HCT116 (cell line): Measurements from ENCODE around the gene FAM117A. TPM values are rescaled to one million over a fixed set of nuclear protein-coding genes. Genes with fewer than 3 reads are reported as not detected.
A peak's percentile ranks its signal among the peaks of the same experiment; 100 is the strongest.

Experiments
- ATAC-seq: fragments of 200-7000 bp; cut with Tn5 transposase; 2 replicates; pipeline ENCODE4 v1.9.1; 2020; ENCODE audit warnings: mild to moderate bottlenecking, moderate library complexity
- BruUV-seq: library from RNA; stranded (reverse); fragments of 400-500 nt; replicated peaks from 2 replicates; lab custom pipeline; 2021; lab: Mats Ljungman, UMichigan
- CTCF ChIA-PET: fragments of 300-600 bp; sonication (Branson Sonifier 250); formaldehyde crosslinking; loops from one replicate; lab custom pipeline; 2021; ENCODE audit warnings: antibody characterized with exemption; lab: Charles Lee
- POLR2A ChIA-PET: fragments of 300-600, 350-600 bp; sonication (Branson Sonifier 250); formaldehyde crosslinking; loops from one replicate; lab custom pipeline; 2021; ENCODE audit warnings: antibody characterized with exemption; lab: Charles Lee
- RAD21 ChIA-PET, 2 experiments: fragments of 300-600 bp; sonication (Branson Sonifier 250); formaldehyde crosslinking; loops; one replicate each; lab custom pipeline; 2023; ENCODE audit warnings: low total read pairs in 2 of 2; ENCODE audit not compliant: uncharacterized antibody in 2 of 2, unreplicated experiment in 2 of 2, low non-redundant PET in 1 of 2; lab: Charles Lee
- DNase-seq: peaks from one replicate; pipeline ENCODE4 v3.0.0-alpha.2; 2010; ENCODE audit warnings: low read depth, low spot score
- H2AFZ ChIP-seq: fragments of 200-600 bp; shearing (Covaris generic), sonication (generic); 2 replicates; pipeline ENCODE4 v1.6.1; 2017; ENCODE audit warnings: low read depth, mixed run types, mixed read lengths, antibody characterized with exemption, low read length; ENCODE audit not compliant: poor library complexity, severe bottlenecking
- H3K27ac ChIP-seq: 2 replicates; pipeline ENCODE4 v1.5.1; 2012; ENCODE audit warnings: low read depth, low read length
- H3K27me3 ChIP-seq: fragments of 200-600 bp; sonication (generic); 2 replicates; pipeline ENCODE4 v1.6.1; 2016; ENCODE audit warnings: mixed run types, low read length, mixed read lengths; ENCODE audit not compliant: insufficient read depth
- H3K36me3 ChIP-seq, 2 experiments: fragments of 200-500 bp in 1 of 2; fragments of 200-600 bp in 1 of 2; sonication (Bioruptor generic) in 1 of 2; sonication (generic) in 1 of 2; 2 replicates each; pipeline versions ENCODE4 v1.5.1 to v1.6.1; 2014 to 2016; ENCODE audit warnings: low read length in 2 of 2, inconsistent platforms in 1 of 2, mixed read lengths in 1 of 2, mixed run types in 1 of 2; ENCODE audit not compliant: insufficient read depth in 2 of 2, control insufficient read depth in 1 of 2
- H3K4me1 ChIP-seq, 2 experiments: fragments of 200-600 bp in 1 of 2; sonication (generic) in 1 of 2; 2 replicates each; pipeline versions ENCODE4 v1.5.1 to v1.6.1; 2012 to 2017; ENCODE audit warnings: low read length in 2 of 2, inconsistent platforms in 1 of 2, mild to moderate bottlenecking in 1 of 2, mixed read lengths in 1 of 2, mixed run types in 1 of 2, moderate library complexity in 1 of 2; ENCODE audit not compliant: insufficient read depth in 2 of 2, control insufficient read depth in 1 of 2
- H3K4me2 ChIP-seq: fragments of 200-600 bp; sonication (generic); 2 replicates; pipeline ENCODE4 v1.6.1; 2017; ENCODE audit warnings: mixed run types, low read length, mixed read lengths
- H3K4me3 ChIP-seq, 2 experiments: fragments of 200-600 bp in 1 of 2; sonication (generic) in 1 of 2; replicated peaks in 1 of 2; 2 replicates each; pipeline ENCODE4 v1.5.1; 2011 to 2016; ENCODE audit warnings: low read length in 2 of 2, control low read depth in 1 of 2, low read depth in 1 of 2, mild to moderate bottlenecking in 1 of 2, mixed read lengths in 1 of 2, mixed run types in 1 of 2
- H3K79me2 ChIP-seq: fragments of 200-600 bp; sonication (generic); 2 replicates; pipeline ENCODE4 v1.6.1; 2017; ENCODE audit warnings: mild to moderate bottlenecking, mixed run types, low read length, moderate library complexity, mixed read lengths; ENCODE audit not compliant: insufficient read depth
- H3K9ac ChIP-seq: fragments of 200-600 bp; sonication (generic); 2 replicates; pipeline ENCODE4 v1.6.1; 2016; ENCODE audit warnings: low read length, mixed read lengths
- H3K9me2 ChIP-seq: fragments of 200-600 bp; sonication (generic), shearing (Covaris generic); 2 replicates; pipeline ENCODE4 v1.6.1; 2017; ENCODE audit warnings: mixed run types, mild to moderate bottlenecking, moderate library complexity; ENCODE audit not compliant: insufficient read depth
- H3K9me3 ChIP-seq, 2 experiments: fragments of 200-500 bp in 1 of 2; fragments of 200-600 bp in 1 of 2; sonication (Bioruptor generic) in 1 of 2; sonication (generic) in 1 of 2; 2 replicates each; pipeline ENCODE4 v1.6.1; 2014 to 2017; ENCODE audit warnings: low read length in 2 of 2, mixed read lengths in 2 of 2, inconsistent platforms in 1 of 2, low read depth in 1 of 2, mild to moderate bottlenecking in 1 of 2, mixed run types in 1 of 2, moderate library complexity in 1 of 2; ENCODE audit not compliant: control insufficient read depth in 1 of 2, insufficient read depth in 1 of 2
- H4K20me1 ChIP-seq: fragments of 200-600 bp; sonication (generic), shearing (Covaris generic); 2 replicates; pipeline ENCODE4 v1.6.1; 2017; ENCODE audit warnings: mixed run types, mild to moderate bottlenecking, moderate library complexity; ENCODE audit not compliant: insufficient read depth
- ATF3 ChIP-seq: IDR thresholded peaks from 2 replicates; pipeline ENCODE4 v1.6.1; 2012
- CBX3 ChIP-seq: IDR thresholded peaks from 2 replicates; pipeline ENCODE4 v1.6.1; 2012; ENCODE audit warnings: low read depth
- CEBPB ChIP-seq: IDR thresholded peaks from 2 replicates; pipeline ENCODE4 v1.6.1; 2012; ENCODE audit warnings: low read depth
- CTCF ChIP-seq, 3 experiments: fragments of 200-600 bp in 1 of 3; sonication (generic) in 1 of 3; IDR thresholded peaks in 2 of 3; conservative IDR thresholded peaks in 1 of 3; 2 replicates each; pipeline ENCODE4 v1.5.1; 2012 to 2017; ENCODE audit warnings: low read depth in 2 of 3, low read length in 2 of 3, antibody characterized with exemption in 1 of 3, borderline replicate concordance in 1 of 3, control low read depth in 1 of 3, mild to moderate bottlenecking in 1 of 3, mixed read lengths in 1 of 3, mixed run types in 1 of 3, moderate library complexity in 1 of 3; ENCODE audit not compliant: insufficient read depth in 1 of 3
- EZH2 ChIP-seq: fragments of 200-600 bp; sonication (generic); IDR thresholded peaks from 2 replicates; pipeline ENCODE4 v1.6.1; 2017; ENCODE audit warnings: antibody characterized with exemption, mixed run types
- MAX ChIP-seq: IDR thresholded peaks from 2 replicates; pipeline ENCODE4 v1.6.1; 2012
- POLR2A ChIP-seq: IDR thresholded peaks from 2 replicates; pipeline ENCODE4 v1.7.0; 2011; ENCODE audit warnings: borderline replicate concordance; ENCODE audit not compliant: insufficient read depth, insufficient read length; ENCODE audit errors: extremely low read depth
- POLR2AphosphoS5 ChIP-seq: IDR thresholded peaks from 2 replicates; pipeline ENCODE4 v1.6.1; 2011; ENCODE audit warnings: mild to moderate bottlenecking, low read depth, low read length, moderate library complexity
- RAD21 ChIP-seq: IDR thresholded peaks from 2 replicates; pipeline ENCODE4 v1.6.1; 2012; ENCODE audit warnings: low read depth, mild to moderate bottlenecking
- SP1 ChIP-seq: IDR thresholded peaks from 2 replicates; pipeline ENCODE4 v1.6.1; 2012; ENCODE audit warnings: low read depth
- TCF7L2 ChIP-seq: IDR thresholded peaks from 2 replicates; pipeline ENCODE4 v1.7.0; 2011; ENCODE audit warnings: borderline replicate concordance, inconsistent platforms; ENCODE audit not compliant: insufficient read depth, insufficient read length; ENCODE audit errors: extremely low read depth
- ZBTB33 ChIP-seq: IDR thresholded peaks from 2 replicates; pipeline ENCODE4 v1.6.1; 2011; ENCODE audit warnings: mild to moderate bottlenecking, low read length, moderate library complexity; ENCODE audit not compliant: insufficient replicate concordance; ENCODE audit errors: extremely low read depth
- intact Hi-C: fragments of 100-400 bp; cut with micrococcal nuclease; formaldehyde crosslinking; loops from 2 replicates; pipeline ENCODE4 v1.10.0; 2022
- total RNA-seq: library from RNA; stranded (reverse); gene quantifications from one replicate; pipeline ENCODE4 v1.2.1, GENCODE V29; 2021; ENCODE audit not compliant: unreplicated experiment

FAM117A gene
- total RNA-seq, 1 experiment from 2014 or later, result 12.8 TPM

- no peak overlapping the region for H2AFZ ChIP-seq
- DNase-seq (no peak), ATAC-seq (no peak)
- BruUV-seq, result no TSS peak
- H3K9me3 ChIP-seq, result no peaks in the 10 kb centered on the region
- RAD21 ChIA-PET, result no interaction called here
- TF ChIP-seq POLR2A, result no peak
- 0 out of 2 replicates have a peak, but pooled peaks have one; percentile 9 for TF ChIP-seq SP1
- no peak for TF ChIP-seq CEBPB
- TF ChIP-seq, all 23 proteins: peak for 1
- no peaks in the 10 kb centered on the region for H3K36me3 ChIP-seq
- ChIA-PET POLR2A (interaction anchor here (2.3 kb wide), 1 partner anchor 19 kb away, joined by 8 read pairs; the partner anchor contains the start of gene FAM117A), CTCF (interaction anchor here (1.1 kb wide), 1 partner anchor 253 kb away, joined by 3 read pairs; no protein-coding TSS in a partner anchor)
- no peak overlapping the region for H3K4me2 ChIP-seq
- no peaks in the 10 kb centered on the region for H3K4me1 ChIP-seq
- H3K9ac ChIP-seq, result no peak overlapping the region
- no peaks in the 10 kb centered on the region; the same call in 1 of the 2 replicates for H3K27me3 ChIP-seq
- no peaks in the 10 kb centered on the region for H3K9me2 ChIP-seq
- H4K20me1 ChIP-seq, result no peaks in the 10 kb centered on the region
- intact Hi-C loops, result no loop called here
- H3K79me2 ChIP-seq, result no peaks in the 10 kb centered on the region
- no peak overlapping the region for H3K27ac ChIP-seq
- no peak overlapping the region for H3K4me3 ChIP-seq
These were observed 18.5 kb downstream of the FAM117A start for GRCh38 chr17:49745175-49746139.

- Histone ChIP-seq H3K79me2 (no peaks in the 10 kb centered on the region), H3K4me3 (no peak overlapping the region), H3K4me1 (no peaks in the 10 kb centered on the region), H3K36me3 (no peaks in the 10 kb centered on the region), H3K9me3 (no peaks in the 10 kb centered on the region), H3K27ac (no peak overlapping the region), H4K20me1 (no peaks in the 10 kb centered on the region), H3K27me3 (no peaks in the 10 kb centered on the region; the same call in 1 of the 2 replicates), H3K9me2 (no peaks in the 10 kb centered on the region), H3K9ac (no peak overlapping the region), H2AFZ (no peak overlapping the region), H3K4me2 (no peak overlapping the region)
- no peak for ATAC-seq
- no peak for TF ChIP-seq CEBPB
- TF ChIP-seq TCF7L2, result no peak
- TF ChIP-seq CBX3, result no peak
- TF ChIP-seq ZBTB33, result no peak
- TF ChIP-seq POLR2AphosphoS5, result no peak
- no peak for TF ChIP-seq ATF3
- TF ChIP-seq CTCF (IDR thresholded peaks at IDR 0.05 in 2 of 3, conservative IDR thresholded peaks at IDR 0.05 in 1 of 3; ENCODE audit: borderline replicate concordance in 1 of 3, insufficient read depth in 1 of 3, low read depth in 2 of 3, low read length in 2 of 3), result no peak
- no peak for TF ChIP-seq RAD21
- no peak for TF ChIP-seq POLR2A
- TF ChIP-seq EZH2, result no peak
- TF ChIP-seq MAX, result no peak
- intact Hi-C loops, result no loop called here
- POLR2A ChIA-PET, result interaction anchor here (1.0 kb wide), 1 partner anchor 11 kb away, joined by 3 read pairs; no protein-coding TSS in a partner anchor
- CTCF ChIA-PET, result no interaction called here
- no peak for DNase-seq
- no TSS peak for BruUV-seq
- RAD21 ChIA-PET, result no interaction called here
These were observed 21.7 kb downstream of the FAM117A start for GRCh38 chr17:49742166-49742638.
